Inflammatory macrophage (primary cell): Measurements from ENCODE around the gene GMIP.
"Not testable (repeated sequence)": the region's sequence is repeated elsewhere in the genome, so short reads cannot be mapped to it uniquely, and the experiment has no call there.

Experiments used
- DNase-seq, 2 donors: peaks; one replicate each; pipeline ENCODE4 v3.0.0-alpha.2; 2020 to 2022

Gene GMIP

DNA sequence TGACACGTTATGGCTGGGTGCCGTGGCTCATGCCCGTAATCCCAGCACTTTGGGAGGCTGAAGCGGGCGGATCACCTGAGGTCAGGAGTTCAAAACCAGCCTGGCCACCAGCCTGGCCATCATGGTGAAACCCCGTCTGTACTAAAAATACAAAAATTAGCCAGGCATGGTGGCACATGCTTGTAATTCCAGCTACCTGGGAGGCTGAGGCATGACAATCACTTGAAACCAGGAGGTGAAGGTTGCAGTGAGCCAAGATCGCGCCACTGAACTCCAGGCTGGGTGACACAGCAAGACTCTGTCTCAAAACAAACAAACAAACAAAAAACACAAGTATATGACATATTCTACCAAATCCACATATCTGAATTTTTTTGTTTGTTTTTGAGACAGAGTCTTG is 36.8 kb downstream of the GMIP start:
- not testable (repeated sequence) for DNase-seq

GRCh38 chr19:19606021-19606420 is 37.4 kb downstream of the GMIP start:
- DNase-seq: no peak

DNA sequence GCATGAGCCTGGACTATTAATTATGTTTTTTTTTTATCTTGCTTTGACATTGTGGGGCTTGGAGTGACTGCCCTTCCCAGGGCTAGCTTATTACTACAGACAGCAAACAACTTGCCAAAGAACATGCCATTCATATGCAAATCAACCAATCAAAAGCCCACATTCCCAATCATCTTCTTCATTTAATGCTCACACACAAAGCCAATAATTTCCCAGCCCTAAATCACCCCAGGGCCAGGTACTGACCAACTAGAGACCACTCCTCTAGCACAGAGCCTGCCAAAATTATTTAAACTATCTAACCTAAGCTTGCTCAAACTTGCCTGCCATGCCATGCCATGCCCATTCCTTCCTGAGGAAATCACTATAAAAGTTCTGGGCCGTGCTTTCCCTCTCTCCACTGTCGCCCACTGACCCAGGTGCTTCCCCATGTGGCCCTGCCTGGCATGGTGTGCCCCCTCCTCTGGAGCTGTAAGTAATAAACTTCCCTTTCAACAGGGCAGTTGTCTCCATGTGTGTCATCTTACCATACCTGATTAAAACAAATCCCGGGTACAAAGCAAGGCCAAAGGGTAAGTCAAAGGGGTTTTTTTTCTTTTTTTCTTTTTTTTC is 40.6 kb downstream of the GMIP start:
- DNase-seq: no peak

DNA sequence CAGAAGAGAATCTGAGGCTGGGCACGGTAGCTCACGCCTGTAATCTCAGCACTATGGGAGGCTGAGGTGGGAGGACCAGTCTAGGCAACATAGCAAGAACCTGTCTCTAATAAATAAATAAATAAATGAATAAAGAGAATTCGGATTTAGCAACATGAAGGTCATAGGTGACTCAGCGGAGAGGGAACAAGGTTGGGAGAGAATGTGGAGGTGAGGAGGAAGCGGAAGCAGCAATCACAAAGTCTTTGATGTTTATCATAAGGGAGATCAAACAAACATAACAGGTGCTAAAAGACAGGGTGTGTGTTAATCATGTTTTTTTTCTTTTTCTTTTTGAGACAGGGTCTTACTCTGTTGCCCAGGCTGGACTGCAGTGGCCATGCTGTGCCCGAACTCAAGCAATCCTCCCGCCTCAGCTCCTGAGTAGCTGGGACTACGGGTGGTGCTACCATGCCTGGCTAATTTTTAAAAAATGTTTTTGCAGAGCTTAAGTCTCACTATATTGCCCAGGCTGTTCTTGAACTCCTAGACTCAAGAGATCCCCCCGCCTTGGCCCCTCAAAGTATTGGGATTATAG is 41.2 kb downstream of the GMIP start:
- no peak for DNase-seq

DNA sequence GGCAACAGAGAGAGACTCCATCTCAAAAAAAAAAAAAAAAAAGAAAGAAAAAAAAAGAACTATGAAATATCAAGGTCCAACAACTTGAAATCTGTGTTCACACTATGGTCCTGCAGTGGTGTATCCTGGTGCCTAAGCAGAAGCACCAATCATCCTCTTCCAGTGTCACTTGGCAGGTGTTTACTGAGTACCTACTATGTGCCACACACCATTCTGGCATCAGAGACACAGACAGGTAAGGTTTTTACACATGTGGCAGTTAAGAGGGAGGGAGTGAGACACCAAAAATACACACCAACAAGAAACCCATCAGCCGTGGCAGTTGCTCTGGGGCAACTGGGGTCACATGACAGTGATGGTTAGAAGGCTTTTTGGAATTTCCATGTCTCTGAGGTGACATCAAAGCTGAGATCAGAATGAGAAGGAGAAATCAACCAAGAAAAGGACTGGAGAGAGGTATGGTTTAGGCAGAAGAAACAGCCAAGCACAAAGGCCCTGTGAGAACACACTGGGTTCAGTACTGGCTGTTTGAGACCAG is 42.6 kb downstream of the GMIP start:
- DNase-seq: no peak

GRCh38 chr19:19598728-19599451 is 44.6 kb downstream of the GMIP start:
- not testable (repeated sequence) for DNase-seq

DNA sequence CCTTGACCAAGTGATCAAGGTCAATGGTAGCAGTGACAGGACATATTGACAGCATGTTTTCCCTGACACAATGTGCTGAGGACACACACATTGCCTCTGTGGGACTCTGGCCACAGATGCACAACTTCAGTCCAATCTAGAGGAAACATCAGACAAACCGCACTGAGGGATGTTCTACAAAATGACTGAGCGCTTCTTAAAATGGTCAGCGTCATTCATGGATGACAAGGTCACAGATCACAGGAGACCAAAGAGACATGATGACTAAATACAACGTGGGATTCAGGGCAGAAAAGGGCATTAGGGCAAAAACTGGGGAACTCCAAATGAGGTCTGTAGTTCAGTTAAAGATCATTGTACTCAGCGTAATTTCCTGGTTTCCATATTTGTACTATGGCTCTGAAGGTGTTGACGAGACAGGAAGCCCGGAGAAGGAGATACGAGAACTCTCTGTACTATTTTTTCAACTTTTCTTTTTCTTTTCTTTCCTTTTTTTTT is 45.6 kb downstream of the GMIP start:
- DNase-seq: peak; percentile 64 to 86

DNA sequence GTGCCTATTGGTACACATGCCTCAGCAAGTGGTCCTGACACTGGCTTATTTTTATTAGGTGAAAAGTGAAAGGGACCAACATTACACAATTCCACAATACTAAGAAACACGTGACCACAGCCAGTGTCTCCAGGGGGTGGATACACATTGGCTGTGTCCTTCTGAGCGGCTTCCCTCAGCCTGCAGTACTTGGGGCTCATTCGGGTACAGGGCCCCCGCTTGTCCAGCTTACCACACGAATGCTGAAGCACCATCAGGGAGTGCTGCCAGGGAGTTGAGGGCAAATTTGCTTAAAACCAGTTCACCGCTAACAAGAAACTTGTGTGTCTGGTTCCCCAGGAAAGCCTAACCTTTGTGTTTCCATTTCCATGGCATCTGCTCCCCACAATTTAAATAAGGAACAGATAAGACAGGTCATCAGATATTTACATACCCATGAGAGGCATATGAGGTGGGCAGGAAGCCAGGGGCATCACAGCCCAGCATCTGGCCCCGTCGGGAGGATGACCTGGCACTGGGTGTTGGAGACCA is 48.2 kb downstream of the GMIP start:
- DNase-seq: peak; percentile 53 to 67

GRCh38 chr19:19594381-19594780 is 49.1 kb downstream of the GMIP start:
- peak; percentile 35 to 71 for DNase-seq

GRCh38 chr19:19592690-19593089 is 50.8 kb downstream of the GMIP start:
- DNase-seq: no peak

GRCh38 chr19:19591133-19591825 is 52.2 kb downstream of the GMIP start:
- peak; percentile 95 to 97 for DNase-seq

DNA sequence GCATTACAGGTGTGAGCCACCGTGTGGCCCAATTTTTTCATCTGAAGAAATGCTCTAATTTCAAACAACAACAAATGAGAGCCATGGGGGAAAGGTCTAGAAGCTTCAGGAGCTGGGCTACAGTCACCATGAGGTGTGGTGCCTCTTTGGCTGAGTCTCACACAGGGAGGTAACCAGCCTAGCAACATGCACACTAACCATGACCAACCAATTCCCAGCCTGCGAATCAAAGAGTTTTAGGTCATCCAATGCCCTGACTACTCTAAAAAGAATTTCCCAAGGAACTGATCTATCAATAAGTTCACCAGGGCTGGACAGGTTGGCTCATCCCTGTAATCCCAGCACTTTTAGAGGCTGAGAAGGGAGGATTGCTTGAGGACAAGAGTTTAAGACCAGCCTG is 54.9 kb downstream of the GMIP start:
- no peak for DNase-seq

- DNase-seq: no peak
Observed at GRCh38 chr19:19587771-19588170, 55.7 kb downstream of the GMIP start.

GRCh38 chr19:19584356-19584755 is 59.1 kb downstream of the GMIP start:
- DNase-seq: no peak

GRCh38 chr19:19582471-19582870 is 61.0 kb downstream of the GMIP start:
- no peak for DNase-seq

GRCh38 chr19:19581391-19581790 is 62.1 kb downstream of the GMIP start:
- DNase-seq: no peak

DNA sequence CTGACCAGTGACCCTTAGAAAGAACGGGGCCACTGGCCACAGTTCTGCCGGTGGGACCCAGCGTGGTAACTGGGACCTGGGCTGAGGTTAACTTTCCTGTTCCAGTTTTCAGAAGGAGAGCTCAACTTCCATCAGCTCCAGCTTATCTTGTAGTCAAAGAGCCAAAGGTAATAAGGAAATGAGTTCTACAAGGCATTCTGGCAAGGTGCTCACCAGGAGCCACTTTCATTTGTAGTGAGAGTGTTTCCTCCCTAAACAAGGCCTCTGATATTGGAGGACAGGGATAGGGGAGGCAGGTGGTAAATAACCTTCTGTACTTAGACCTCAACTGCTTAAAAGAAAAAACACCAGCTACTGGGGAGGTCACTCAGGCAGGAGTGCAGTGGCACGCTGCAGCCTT is 63.0 kb downstream of the GMIP start:
- no peak for DNase-seq

DNA sequence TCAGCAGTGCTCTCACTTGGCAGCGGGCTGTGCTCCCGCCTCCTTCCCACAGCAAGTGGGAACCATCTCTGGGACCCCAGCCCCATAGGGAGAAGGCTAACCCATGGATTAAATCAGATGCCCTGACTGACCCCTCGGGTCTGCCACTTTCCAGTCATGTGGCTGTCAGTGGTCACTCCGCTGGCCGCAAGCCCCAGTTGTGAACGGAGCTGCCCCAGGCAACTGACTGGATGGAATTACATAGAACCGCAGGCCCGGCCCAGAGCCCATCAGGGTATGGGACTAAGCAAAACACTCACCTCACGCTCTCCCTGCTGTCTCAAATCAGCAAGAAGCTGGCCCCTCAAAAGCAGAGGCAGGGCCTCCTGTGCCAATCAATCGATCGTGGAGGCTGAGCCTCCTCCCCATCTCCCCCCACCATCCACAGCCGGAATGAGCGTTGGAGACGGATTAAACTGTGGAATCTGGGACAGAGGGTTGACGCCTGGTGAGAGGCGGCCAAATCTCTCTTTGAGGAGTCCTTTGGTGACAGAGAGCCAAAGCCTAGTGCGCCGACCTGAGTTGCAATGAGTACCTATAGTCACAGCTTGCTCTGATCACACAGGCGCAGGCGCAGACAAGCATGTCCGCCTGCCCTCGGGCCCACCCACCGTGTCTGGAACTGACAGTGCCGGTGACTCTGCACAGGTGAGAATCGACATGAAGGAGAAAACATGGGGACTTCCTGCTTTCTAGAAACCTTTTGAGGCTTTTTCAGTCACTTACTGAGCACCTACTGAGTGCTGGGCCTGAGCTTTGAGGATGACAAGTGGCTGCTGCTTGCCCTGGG is 63.7 kb downstream of the GMIP start:
- DNase-seq: no peak
